MM.1S (cell line): ENCODE results near the gene FBXW4.

ENCODE experiments used
- DNase-seq: peaks from one replicate; pipeline ENCODE4 v3.0.0-alpha.2; 2015
- H2AFZ ChIP-seq: fragments of 300-600 bp; sonication (generic); 2 replicates; pipeline ENCODE4 v1.6.0; 2016; ENCODE audit warnings: antibody characterized with exemption, low read length
- H3F3A ChIP-seq: fragments of 300-600 bp; sonication (generic); 2 replicates; pipeline ENCODE4 v1.6.1; 2016; ENCODE audit warnings: mild to moderate bottlenecking, antibody characterized with exemption, low read length, moderate library complexity, mixed read lengths; ENCODE audit not compliant: insufficient read depth
- H3K27ac ChIP-seq: fragments of 300-600 bp; sonication (generic); 2 replicates; pipeline ENCODE4 v1.5.1; 2016; ENCODE audit warnings: mild to moderate bottlenecking, low read length
- H3K27me3 ChIP-seq: fragments of 300-600 bp; sonication (generic); replicated peaks from 2 replicates; pipeline ENCODE4 v1.6.0; 2016; ENCODE audit warnings: low read length; ENCODE audit not compliant: insufficient read depth
- H3K36me3 ChIP-seq: fragments of 300-600 bp; sonication (generic); replicated peaks from 2 replicates; pipeline ENCODE4 v1.6.1; 2016; ENCODE audit warnings: mild to moderate bottlenecking, low read length, mixed read lengths; ENCODE audit not compliant: insufficient read depth
- H3K4me1 ChIP-seq: fragments of 300-600 bp; sonication (generic); 2 replicates; pipeline ENCODE4 v1.6.1; 2016; ENCODE audit warnings: low read length, mixed read lengths
- H3K4me2 ChIP-seq: fragments of 300-600 bp; sonication (generic); 2 replicates; pipeline ENCODE4 v1.6.0; 2016; ENCODE audit warnings: low read depth, low read length
- H3K4me3 ChIP-seq: fragments of 300-600 bp; sonication (generic); 2 replicates; pipeline ENCODE4 v1.5.1; 2016; ENCODE audit warnings: low read length, mixed read lengths
- H3K79me2 ChIP-seq: fragments of 300-600 bp; sonication (generic); 2 replicates; pipeline ENCODE4 v1.6.1; 2016; ENCODE audit warnings: mixed run types, low read length, mixed read lengths
- H3K9ac ChIP-seq: fragments of 300-600 bp; sonication (generic); 2 replicates; pipeline ENCODE4 v1.6.1; 2016; ENCODE audit warnings: low read length, mixed read lengths
- H3K9me2 ChIP-seq: fragments of 300-600 bp; sonication (generic); replicated peaks from 2 replicates; pipeline ENCODE4 v1.6.1; 2016; ENCODE audit warnings: mild to moderate bottlenecking, low read length, mixed read lengths; ENCODE audit not compliant: insufficient read depth
- H3K9me3 ChIP-seq: fragments of 300-600 bp; sonication (generic); replicated peaks from 2 replicates; pipeline ENCODE4 v1.6.1; 2016; ENCODE audit warnings: mild to moderate bottlenecking, low read length, mixed read lengths; ENCODE audit not compliant: insufficient read depth
- H4K20me1 ChIP-seq: fragments of 300-600 bp; sonication (generic); 2 replicates; pipeline ENCODE4 v1.6.1; 2016; ENCODE audit warnings: mild to moderate bottlenecking, low read length, moderate library complexity, mixed read lengths; ENCODE audit not compliant: insufficient read depth
- CTCF ChIP-seq: fragments of 300-600 bp; sonication (generic); IDR thresholded peaks from 2 replicates; pipeline ENCODE4 v1.5.1; 2016; ENCODE audit warnings: antibody characterized with exemption, low read length, mixed read lengths
- EZH2 ChIP-seq: fragments of 300-600 bp; sonication (generic); optimal IDR thresholded peaks from 2 replicates; pipeline ENCODE3; 2017; ENCODE audit warnings: low read depth, mild to moderate bottlenecking, antibody characterized with exemption, low read length, mixed read lengths
- EZH2phosphoT487 ChIP-seq: fragments of 300-600 bp; sonication (generic); IDR thresholded peaks from 2 replicates; pipeline ENCODE4 v1.6.1; 2018; ENCODE audit warnings: antibody characterized with exemption, low read length

FBXW4 gene

GRCh38 chr10:101576211-101576863, 118.6 kb downstream of the FBXW4 start:
- H3K9ac ChIP-seq, result no peak overlapping the region

GRCh38 chr10:101575580-101576210, 119.3 kb downstream of the FBXW4 start:
- Histone ChIP-seq H3K27ac (no peak overlapping the region), H3K9ac (no peak overlapping the region), H3K9me2 (no peaks in the 10 kb centered on the region), H3K4me2 (no peak overlapping the region), H3K79me2 (no peaks in the 10 kb centered on the region), H3K4me3 (no peak overlapping the region), H3K36me3 (no peaks in the 10 kb centered on the region), H4K20me1 (no peaks in the 10 kb centered on the region), H3K9me3 (no peaks in the 10 kb centered on the region), H3F3A (peaks cover 4% of the 10 kb centered on the region; the same call in 1 of the 2 replicates), H3K27me3 (no peaks in the 10 kb centered on the region), H3K4me1 (peaks cover 6% of the 10 kb centered on the region), H2AFZ (no peak overlapping the region)
- no peak for DNase-seq
- TF ChIP-seq CTCF (no peak), EZH2phosphoT487 (no peak)

More at GRCh38 chr10:101576211-101576863, 118.6 kb downstream of the FBXW4 start:
- Histone ChIP-seq H2AFZ (no peak overlapping the region), H3K9me3 (no peaks in the 10 kb centered on the region), H3K4me3 (no peak overlapping the region), H3K79me2 (no peaks in the 10 kb centered on the region), H3K27me3 (no peaks in the 10 kb centered on the region), H3K9me2 (no peaks in the 10 kb centered on the region), H3K4me1 (peaks cover 13% of the 10 kb centered on the region), H3K27ac (no peak overlapping the region), H4K20me1 (no peaks in the 10 kb centered on the region), H3F3A (peaks cover 10% of the 10 kb centered on the region), H3K36me3 (no peaks in the 10 kb centered on the region), H3K4me2 (no peak overlapping the region)
- DNase-seq, result no peak
- TF ChIP-seq EZH2phosphoT487 (no peak), CTCF (no peak), EZH2 (no peak)

GRCh38 chr10:101575091-101575490, 119.9 kb downstream of the FBXW4 start:
- Histone ChIP-seq H3K9me3 (no peaks in the 10 kb centered on the region), H3K4me2 (no peak overlapping the region), H4K20me1 (no peaks in the 10 kb centered on the region), H3K4me1 (peaks cover under 1% of the 10 kb centered on the region; the same call in 1 of the 2 replicates), H3K79me2 (no peaks in the 10 kb centered on the region), H2AFZ (no peak overlapping the region), H3K27me3 (no peaks in the 10 kb centered on the region), H3K27ac (no peak overlapping the region), H3K9me2 (no peaks in the 10 kb centered on the region), H3F3A (no peaks in the 10 kb centered on the region), H3K9ac (no peak overlapping the region), H3K36me3 (no peaks in the 10 kb centered on the region), H3K4me3 (no peak overlapping the region)
- TF ChIP-seq CTCF (no peak), EZH2 (no peak), EZH2phosphoT487 (no peak)
- no peak for DNase-seq
